GM10266 (cell line): Measurements from ENCODE around the gene DIO3.

Experiments
- DNase-seq: peaks from one replicate; pipeline ENCODE4 v3.0.0; 2012; ENCODE audit errors: extremely low spot score
- CTCF ChIP-seq: IDR thresholded peaks from 2 replicates; pipeline ENCODE4 v1.5.1; 2012; ENCODE audit warnings: mild to moderate bottlenecking, low read depth; ENCODE audit not compliant: control insufficient read depth, insufficient read depth; ENCODE audit errors: missing control alignments

The DIO3 gene

GRCh38 chr14:101534198-101534597 lies 27.1 kb upstream of the DIO3 start:
- DNase-seq: no peak
- no peak for TF ChIP-seq CTCF

GRCh38 chr14:101535232-101535631 lies 26.1 kb upstream of the DIO3 start:
- no peak for TF ChIP-seq CTCF
- DNase-seq: no peak

- TF ChIP-seq CTCF: no peak
- no peak for DNase-seq
These were observed 25.5 kb upstream of the DIO3 start for GRCh38 chr14:101535701-101536207.

- TF ChIP-seq CTCF: no peak
- DNase-seq: no peak
These were observed 24.0 kb upstream of the DIO3 start for GRCh38 chr14:101537286-101537685.

- DNase-seq: no peak
- TF ChIP-seq CTCF: no peak
These were observed 22.4 kb upstream of the DIO3 start for GRCh38 chr14:101538878-101539277.

- no peak for TF ChIP-seq CTCF
- no peak for DNase-seq
These were observed 21.4 kb upstream of the DIO3 start for GRCh38 chr14:101539880-101540279.

GRCh38 chr14:101540481-101541462 lies 20.5 kb upstream of the DIO3 start:
- no peak for TF ChIP-seq CTCF
- DNase-seq: no peak
